ENCODE data around the gene ANKK1. TPM values are rescaled to one million over a fixed set of nuclear protein-coding genes. Genes with fewer than 3 reads are reported as not detected.

The ANKK1 gene
- total RNA-seq, 4 donors from 2014 or later: 0.17 to 0.83 (median 0.29) TPM; not detected in 1

DNA sequence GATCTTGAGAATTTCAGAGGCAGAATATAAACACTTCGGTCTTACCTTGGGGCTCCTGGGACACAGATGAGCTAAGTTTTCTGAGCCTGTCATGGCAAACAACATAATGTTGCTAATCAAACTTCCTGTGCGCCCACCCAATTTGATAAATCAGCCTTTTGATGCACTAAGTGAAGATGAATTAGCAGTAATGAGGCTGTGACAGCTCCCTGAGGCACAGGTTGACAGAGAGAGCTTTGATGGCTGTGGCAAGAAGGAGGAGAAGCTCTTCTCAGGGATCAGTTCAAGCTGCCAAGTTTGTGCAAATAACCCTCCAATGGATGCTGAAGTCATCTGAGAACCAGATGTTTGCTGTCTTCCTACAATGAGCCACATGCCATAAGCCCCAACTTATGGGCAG is 53.2 kb downstream of the ANKK1 start:
- WGBS: 86% methylated on average over 2 of the region's 2 CpGs
- intact Hi-C loops (cut with DNase I): no loop called here
- Histone ChIP-seq H3K27me3 (peaks cover 0 to 38% (median 0%) of the 10 kb centered on the region in 4 donors), H3K36me3 (no peaks in the 10 kb centered on the region), H3K4me3 (no peak overlapping the region), H3K27ac (replicated peaks in 1 of 4) (no peak overlapping the region), H3K9me3 (no peaks in the 10 kb centered on the region), H3K4me1 (no peaks in the 10 kb centered on the region)
- no peak for DNase-seq (ENCODE audit: extremely low spot score)
- TF ChIP-seq POLR2AphosphoS5 (IDR thresholded peaks at IDR 0.05) (no peak), POLR2A (IDR thresholded peaks at IDR 0.05; ENCODE audit: low read depth) (no peak), EP300 (IDR thresholded peaks at IDR 0.05) (no peak)
- TF ChIP-seq, protein P1, sequence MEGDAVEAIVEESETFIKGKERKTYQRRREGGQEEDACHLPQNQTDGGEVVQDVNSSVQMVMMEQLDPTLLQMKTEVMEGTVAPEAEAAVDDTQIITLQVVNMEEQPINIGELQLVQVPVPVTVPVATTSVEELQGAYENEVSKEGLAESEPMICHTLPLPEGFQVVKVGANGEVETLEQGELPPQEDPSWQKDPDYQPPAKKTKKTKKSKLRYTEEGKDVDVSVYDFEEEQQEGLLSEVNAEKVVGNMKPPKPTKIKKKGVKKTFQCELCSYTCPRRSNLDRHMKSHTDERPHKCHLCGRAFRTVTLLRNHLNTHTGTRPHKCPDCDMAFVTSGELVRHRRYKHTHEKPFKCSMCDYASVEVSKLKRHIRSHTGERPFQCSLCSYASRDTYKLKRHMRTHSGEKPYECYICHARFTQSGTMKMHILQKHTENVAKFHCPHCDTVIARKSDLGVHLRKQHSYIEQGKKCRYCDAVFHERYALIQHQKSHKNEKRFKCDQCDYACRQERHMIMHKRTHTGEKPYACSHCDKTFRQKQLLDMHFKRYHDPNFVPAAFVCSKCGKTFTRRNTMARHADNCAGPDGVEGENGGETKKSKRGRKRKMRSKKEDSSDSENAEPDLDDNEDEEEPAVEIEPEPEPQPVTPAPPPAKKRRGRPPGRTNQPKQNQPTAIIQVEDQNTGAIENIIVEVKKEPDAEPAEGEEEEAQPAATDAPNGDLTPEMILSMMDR (IDR thresholded peaks at IDR 0.05): no peak

DNA sequence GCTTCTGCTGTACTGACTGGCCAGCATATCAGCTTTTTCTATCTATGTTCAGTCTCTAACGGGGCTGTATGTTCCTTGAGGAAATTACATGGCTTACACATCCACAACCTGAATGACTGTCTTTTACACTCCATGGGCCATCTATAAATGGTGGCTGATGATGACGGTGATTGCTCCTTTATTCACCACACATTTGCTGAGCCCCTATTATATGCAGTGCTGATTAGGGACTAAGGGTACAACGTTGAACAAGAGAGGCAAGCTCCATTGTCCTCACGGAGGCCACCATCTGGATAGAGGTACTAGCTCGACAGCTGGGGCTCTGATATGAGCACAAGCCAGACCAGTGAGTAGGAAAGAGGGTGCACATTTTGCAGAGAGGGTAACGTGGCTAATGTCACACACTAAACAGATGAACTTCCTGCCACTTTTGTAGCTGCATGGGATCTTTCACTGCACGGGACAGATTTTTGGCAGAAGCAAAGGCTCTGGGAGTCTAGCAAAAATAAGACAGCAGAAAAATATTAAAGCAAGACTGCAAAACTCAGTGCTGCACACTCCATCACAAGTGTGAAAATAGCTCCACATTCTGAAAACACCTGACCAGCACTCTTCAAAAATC is 57.0 kb downstream of the ANKK1 start:
- H3K4me3 ChIP-seq: no peak overlapping the region
- 53% methylated on average over 7 of the region's 7 CpGs for WGBS
- H3K4me1 ChIP-seq: no peaks in the 10 kb centered on the region
- no peak for DNase-seq (ENCODE audit: extremely low spot score)
- intact Hi-C loops (cut with DNase I): no loop called here
- H3K27ac ChIP-seq (replicated peaks in 1 of 4): no peak overlapping the region
- TF ChIP-seq POLR2A (IDR thresholded peaks at IDR 0.05; ENCODE audit: low read depth): no peak
- no peak for TF ChIP-seq EP300 (IDR thresholded peaks at IDR 0.05)
- TF ChIP-seq, protein P1 (IDR thresholded peaks at IDR 0.05): no peak
- no peak for TF ChIP-seq POLR2AphosphoS5 (IDR thresholded peaks at IDR 0.05)
- H3K9me3 ChIP-seq: no peaks in the 10 kb centered on the region
- peaks cover 0 to 45% (median 0%) of the 10 kb centered on the region in 4 donors for H3K27me3 ChIP-seq
- H3K36me3 ChIP-seq: no peaks in the 10 kb centered on the region

DNA sequence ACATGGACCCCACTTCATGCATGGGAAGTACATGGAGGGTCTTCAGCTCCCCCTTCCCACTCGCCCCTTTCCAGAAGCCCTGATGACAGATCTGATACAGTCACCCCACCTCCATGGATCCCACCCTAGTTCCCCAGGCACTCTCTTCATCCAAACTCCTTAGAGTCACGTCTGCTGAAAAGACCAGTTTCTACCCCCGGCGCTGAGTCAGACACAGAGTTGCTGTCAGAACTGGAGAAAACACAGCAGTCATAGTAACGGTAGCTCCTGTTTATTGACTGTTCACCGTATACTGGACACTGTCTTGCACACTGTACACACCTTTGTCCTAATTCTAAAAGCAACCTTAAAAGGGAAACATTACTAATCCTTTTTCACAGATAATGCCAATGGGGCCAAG is 58.5 kb downstream of the ANKK1 start:
- H3K36me3 ChIP-seq: no peaks in the 10 kb centered on the region
- H3K4me1 ChIP-seq: no peaks in the 10 kb centered on the region
- WGBS: 50% methylated on average over 6 of the region's 6 CpGs
- no peak overlapping the region for H3K27ac ChIP-seq (replicated peaks in 1 of 4)
- DNase-seq (ENCODE audit: extremely low spot score): no peak
- H3K4me3 ChIP-seq: no peak overlapping the region
- intact Hi-C loops (cut with DNase I): no loop called here
- TF ChIP-seq POLR2AphosphoS5 (IDR thresholded peaks at IDR 0.05) (no peak), POLR2A (IDR thresholded peaks at IDR 0.05; ENCODE audit: low read depth) (no peak), EP300 (IDR thresholded peaks at IDR 0.05) (no peak)
- TF ChIP-seq, protein P1 (IDR thresholded peaks at IDR 0.05): no peak
- H3K27me3 ChIP-seq: peaks cover 0 to 32% (median 0%) of the 10 kb centered on the region in 4 donors
- H3K9me3 ChIP-seq: no peaks in the 10 kb centered on the region

DNA sequence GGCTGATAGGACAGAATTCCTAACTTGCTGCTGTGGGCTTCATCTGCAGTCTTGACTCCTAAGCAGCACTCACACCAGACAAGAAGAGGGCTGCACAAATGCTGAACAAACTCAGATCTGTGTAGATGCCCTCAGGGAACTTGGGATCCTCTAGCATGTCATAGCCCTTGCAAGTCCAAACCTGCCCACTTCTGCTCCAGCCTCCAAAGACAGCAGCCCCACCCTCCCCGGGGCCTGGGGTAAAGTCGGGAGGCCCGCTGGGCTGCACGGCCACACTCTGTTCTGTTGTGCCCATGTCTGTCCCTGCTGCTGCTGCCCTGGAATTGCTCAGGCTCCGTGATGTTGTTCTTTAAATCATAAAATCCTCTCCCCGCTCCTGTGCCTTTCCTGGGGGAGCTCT is 59.4 kb downstream of the ANKK1 start:
- intact Hi-C loops (cut with DNase I): no loop called here
- TF ChIP-seq EP300 (IDR thresholded peaks at IDR 0.05) (no peak), POLR2A (IDR thresholded peaks at IDR 0.05; ENCODE audit: low read depth) (no peak), POLR2AphosphoS5 (IDR thresholded peaks at IDR 0.05) (no peak)
- TF ChIP-seq, protein P1 (IDR thresholded peaks at IDR 0.05): no peak
- peaks cover 0 to 29% (median 0%) of the 10 kb centered on the region in 4 donors for H3K27me3 ChIP-seq
- no peaks in the 10 kb centered on the region for H3K36me3 ChIP-seq
- no peaks in the 10 kb centered on the region for H3K9me3 ChIP-seq
- no peak overlapping the region for H3K4me3 ChIP-seq
- no peak overlapping the region for H3K27ac ChIP-seq (replicated peaks in 1 of 4)
- 76% methylated on average over 6 of the region's 6 CpGs for WGBS
- H3K4me1 ChIP-seq: no peaks in the 10 kb centered on the region
- DNase-seq (ENCODE audit: extremely low spot score): no peak

Data from esophagus muscularis mucosa (tissue), 4 donors.